Measurements from ENCODE around the gene GPATCH4. TPM values are rescaled to one million over a fixed set of nuclear protein-coding genes. Genes with fewer than 3 reads are reported as not detected.

The GPATCH4 gene
- total RNA-seq, 1 donor from 2014 or later, result 24.0 TPM

DNA sequence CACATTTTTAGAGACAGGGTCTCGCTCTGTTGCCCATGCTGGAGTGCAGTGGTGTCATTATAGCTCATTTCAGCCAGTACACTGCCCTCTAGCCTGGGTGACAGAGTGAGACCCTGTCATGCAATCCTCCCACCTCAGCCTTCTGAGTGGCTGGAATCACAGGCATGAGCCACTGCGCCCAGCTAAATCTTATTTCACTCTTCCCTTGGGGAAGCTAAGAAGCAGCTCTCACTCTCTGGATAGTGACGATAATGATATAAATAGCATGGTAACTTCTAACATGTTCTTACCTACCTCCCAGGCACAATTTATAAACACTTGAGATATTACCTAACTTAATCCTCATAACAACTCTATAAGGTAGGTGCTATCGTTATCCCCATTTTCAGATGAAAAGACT, 53.8 kb downstream of the GPATCH4 start:
- DNase-seq (ENCODE audit: low spot score in 2 of 2, unreplicated experiment in 2 of 2), result no peak
- Mint-ChIP-seq H3K4me1 (peaks cover 7% of the 10 kb centered on the region), H3K36me3 (peaks cover 2% of the 10 kb centered on the region), H3K4me3 (no peak overlapping the region), H3K27me3 (ENCODE audit: low read depth) (no peaks in the 10 kb centered on the region), H3K9me3 (no peaks in the 10 kb centered on the region), H3K27ac (no peak overlapping the region)
- TF ChIP-seq, protein P1, sequence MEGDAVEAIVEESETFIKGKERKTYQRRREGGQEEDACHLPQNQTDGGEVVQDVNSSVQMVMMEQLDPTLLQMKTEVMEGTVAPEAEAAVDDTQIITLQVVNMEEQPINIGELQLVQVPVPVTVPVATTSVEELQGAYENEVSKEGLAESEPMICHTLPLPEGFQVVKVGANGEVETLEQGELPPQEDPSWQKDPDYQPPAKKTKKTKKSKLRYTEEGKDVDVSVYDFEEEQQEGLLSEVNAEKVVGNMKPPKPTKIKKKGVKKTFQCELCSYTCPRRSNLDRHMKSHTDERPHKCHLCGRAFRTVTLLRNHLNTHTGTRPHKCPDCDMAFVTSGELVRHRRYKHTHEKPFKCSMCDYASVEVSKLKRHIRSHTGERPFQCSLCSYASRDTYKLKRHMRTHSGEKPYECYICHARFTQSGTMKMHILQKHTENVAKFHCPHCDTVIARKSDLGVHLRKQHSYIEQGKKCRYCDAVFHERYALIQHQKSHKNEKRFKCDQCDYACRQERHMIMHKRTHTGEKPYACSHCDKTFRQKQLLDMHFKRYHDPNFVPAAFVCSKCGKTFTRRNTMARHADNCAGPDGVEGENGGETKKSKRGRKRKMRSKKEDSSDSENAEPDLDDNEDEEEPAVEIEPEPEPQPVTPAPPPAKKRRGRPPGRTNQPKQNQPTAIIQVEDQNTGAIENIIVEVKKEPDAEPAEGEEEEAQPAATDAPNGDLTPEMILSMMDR (IDR thresholded peaks at IDR 0.05; ENCODE audit: unreplicated experiment), result no peak

DNA sequence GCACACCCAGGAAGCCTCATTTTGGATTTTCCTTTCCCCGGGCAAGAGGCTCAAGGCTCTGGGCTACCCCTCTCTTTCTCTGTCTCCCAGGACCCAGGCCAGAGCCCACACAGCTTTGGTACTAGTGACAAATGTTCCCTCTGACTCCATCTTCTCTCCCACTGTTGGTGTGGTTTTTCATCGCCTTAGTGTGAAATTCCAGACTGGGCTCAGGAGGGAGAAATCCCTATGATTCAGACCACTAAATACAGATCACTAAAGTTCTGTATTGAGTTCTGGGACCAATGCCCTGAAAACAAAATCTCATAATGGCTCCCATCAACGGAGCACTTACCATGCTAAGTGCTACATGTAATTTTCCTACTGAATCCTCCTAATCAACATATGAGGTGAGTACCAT, 55.0 kb downstream of the GPATCH4 start:
- H3K27ac Mint-ChIP-seq, result no peak overlapping the region
- no peak for DNase-seq (ENCODE audit: low spot score in 2 of 2, unreplicated experiment in 2 of 2)
- no peaks in the 10 kb centered on the region for H3K27me3 Mint-ChIP-seq (ENCODE audit: low read depth)
- H3K4me3 Mint-ChIP-seq, result no peak overlapping the region
- peaks cover 7% of the 10 kb centered on the region for H3K4me1 Mint-ChIP-seq
- H3K36me3 Mint-ChIP-seq, result no peaks in the 10 kb centered on the region
- TF ChIP-seq, protein P1 (IDR thresholded peaks at IDR 0.05; ENCODE audit: unreplicated experiment), result no peak
- H3K9me3 Mint-ChIP-seq, result no peaks in the 10 kb centered on the region

DNA sequence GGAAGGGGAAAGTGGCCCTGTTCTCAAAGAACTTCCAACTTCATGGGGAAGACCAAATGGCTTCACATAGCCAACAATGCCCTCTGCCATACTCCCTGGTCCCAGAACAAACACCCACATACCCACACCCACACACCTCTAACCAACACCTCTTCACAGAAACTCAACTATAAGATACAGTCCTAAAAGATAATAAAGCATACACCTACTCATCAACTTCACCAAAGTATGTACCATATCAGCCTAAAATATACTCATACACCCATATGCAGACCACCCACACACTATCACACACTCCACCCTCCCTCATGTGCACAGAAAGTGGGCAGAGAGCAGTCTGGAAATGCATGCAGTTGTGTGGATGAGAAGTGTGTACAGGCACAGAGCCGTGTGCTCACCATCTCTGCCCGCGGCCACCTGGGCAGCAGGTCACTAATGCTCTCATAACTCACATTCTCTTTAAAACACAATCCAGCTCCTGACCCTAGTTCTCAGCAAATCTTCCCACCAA, 56.6 kb downstream of the GPATCH4 start:
- TF ChIP-seq, protein P1 (IDR thresholded peaks at IDR 0.05; ENCODE audit: unreplicated experiment), result no peak
- no peak for DNase-seq (ENCODE audit: low spot score in 2 of 2, unreplicated experiment in 2 of 2)
- Mint-ChIP-seq H3K27ac (no peak overlapping the region), H3K4me3 (no peak overlapping the region), H3K9me3 (no peaks in the 10 kb centered on the region), H3K4me1 (peaks cover 7% of the 10 kb centered on the region), H3K27me3 (ENCODE audit: low read depth) (no peaks in the 10 kb centered on the region), H3K36me3 (peaks cover 2% of the 10 kb centered on the region)

Other genes starting within 250 kb of the GPATCH4 start
- gene RHBG, start 232.3 kb downstream of the GPATCH4 start, total RNA-seq, result 0.88 to 1.2 TPM (median 0.92 TPM) in 3 replicates
- gene MEF2D, start 100.7 kb downstream of the GPATCH4 start, total RNA-seq, result 37.4 to 40.9 TPM (median 37.8 TPM) in 3 replicates
- gene IQGAP3, start 28.9 kb downstream of the GPATCH4 start, total RNA-seq, result 13.9 to 17.6 TPM (median 15.3 TPM) in 3 replicates
- not detected in 3 replicates for gene TTC24, start 21.8 kb downstream of the GPATCH4 start, total RNA-seq
- 99.1 to 105 TPM (median 104 TPM) in 3 replicates for gene NAXE, start 9.7 kb downstream of the GPATCH4 start, total RNA-seq
- gene HAPLN2, start 17.9 kb upstream of the GPATCH4 start, total RNA-seq, result 0.76 to 1.2 TPM (median 1.2 TPM) in 3 replicates
- gene BCAN, start 40.6 kb upstream of the GPATCH4 start, total RNA-seq, result 0.54 to 0.85 TPM (median 0.78 TPM) in 3 replicates
- 53.8 to 56.9 TPM (median 56.8 TPM) in 3 replicates for gene NES, start 75.9 kb upstream of the GPATCH4 start, total RNA-seq
- 676 to 704 TPM (median 686 TPM) in 3 replicates for gene CRABP2, start 104.1 kb upstream of the GPATCH4 start, total RNA-seq
- gene METTL25B, start 127.0 kb upstream of the GPATCH4 start, total RNA-seq, result 36.9 to 39.2 TPM (median 39.0 TPM) in 3 replicates
- gene ISG20L2, start 127.3 kb upstream of the GPATCH4 start, total RNA-seq, result 37.3 to 41.9 TPM (median 39.3 TPM) in 3 replicates
- gene MRPL24, start 139.6 kb upstream of the GPATCH4 start, total RNA-seq, result 35.5 to 40.5 TPM (median 38.4 TPM) in 3 replicates
- gene HDGF, start 150.2 kb upstream of the GPATCH4 start, total RNA-seq, result 176 to 183 TPM (median 182 TPM) in 3 replicates
- gene PRCC, start 166.1 kb upstream of the GPATCH4 start, total RNA-seq, result 78.4 to 93.9 TPM (median 93.7 TPM) in 3 replicates
- gene SH2D2A, start 215.4 kb upstream of the GPATCH4 start, total RNA-seq, result 0.58 to 2.1 TPM (median 0.89 TPM) in 3 replicates